Ascending aorta (tissue), 2 donors: ENCODE results near the gene SNX10. TPM values are rescaled to one million over a fixed set of nuclear protein-coding genes. Genes with fewer than 3 reads are reported as not detected.

ENCODE experiments used
- DNase-seq, 2 donors: peaks; one replicate each; pipeline ENCODE4 v3.0.0-alpha.2; 2019; ENCODE audit warnings: low spot score in 2 of 2
- H3K27ac ChIP-seq, 2 donors: fragments of 200-600 bp; sonication (generic); one replicate each; pipeline ENCODE4 v1.5.1; 2016 to 2017; ENCODE audit warnings: mild to moderate bottlenecking in 1 of 2
- H3K27me3 ChIP-seq: fragments of 200-600 bp; sonication (generic); one replicate; pipeline ENCODE4 v1.5.1; 2017
- H3K36me3 ChIP-seq, 2 donors: fragments of 200-600 bp; sonication (generic); one replicate each; pipeline ENCODE4 v1.5.1; 2016
- H3K4me1 ChIP-seq, 2 donors: fragments of 200-600 bp; sonication (generic); one replicate each; pipeline ENCODE4 v1.5.1; 2016 to 2017; ENCODE audit warnings: mild to moderate bottlenecking in 1 of 2
- H3K4me3 ChIP-seq, 2 donors: fragments of 200-600 bp; sonication (generic); one replicate each; pipeline ENCODE4 v1.5.1; 2016 to 2017; ENCODE audit warnings: mild to moderate bottlenecking in 1 of 2
- H3K9me3 ChIP-seq, 2 donors: fragments of 200-600 bp; sonication (generic); one replicate each; pipeline ENCODE4 v1.5.1; 2016
- intact Hi-C: fragments of 100-400 bp; cut with DNase I; formaldehyde crosslinking; loops from one replicate; pipeline ENCODE4 v1.15.1; 2023
- total RNA-seq: library from RNA; depleted of rRNA; stranded (reverse); fragments of >200 nt; gene quantifications from one replicate; pipeline ENCODE4 v1.1.0, GENCODE V29; 2016
- TF ChIP-seq, protein P1 (sequence below), 3 experiments: fragments of 200-600 bp in 2 of 3; fragments of 450-650 bp in 1 of 3; sonication (generic) in 2 of 3; IDR thresholded peaks; one replicate each; pipeline ENCODE4 v1.5.1; 2016 to 2019; ENCODE audit warnings: antibody characterized with exemption in 3 of 3, mild to moderate bottlenecking in 1 of 3, moderate library complexity in 1 of 3

The SNX10 gene
- total RNA-seq, 1 donor from 2014 or later = 3.5 TPM

- intact Hi-C loops = no loop called here
- Histone ChIP-seq H3K36me3 (no peaks in the 10 kb centered on the region), H3K27ac (no peak overlapping the region), H3K4me1 (no peaks in the 10 kb centered on the region), H3K9me3 (no peaks in the 10 kb centered on the region), H3K27me3 (no peaks in the 10 kb centered on the region), H3K4me3 (no peak overlapping the region)
- DNase-seq = no peak
- TF ChIP-seq, protein P1, sequence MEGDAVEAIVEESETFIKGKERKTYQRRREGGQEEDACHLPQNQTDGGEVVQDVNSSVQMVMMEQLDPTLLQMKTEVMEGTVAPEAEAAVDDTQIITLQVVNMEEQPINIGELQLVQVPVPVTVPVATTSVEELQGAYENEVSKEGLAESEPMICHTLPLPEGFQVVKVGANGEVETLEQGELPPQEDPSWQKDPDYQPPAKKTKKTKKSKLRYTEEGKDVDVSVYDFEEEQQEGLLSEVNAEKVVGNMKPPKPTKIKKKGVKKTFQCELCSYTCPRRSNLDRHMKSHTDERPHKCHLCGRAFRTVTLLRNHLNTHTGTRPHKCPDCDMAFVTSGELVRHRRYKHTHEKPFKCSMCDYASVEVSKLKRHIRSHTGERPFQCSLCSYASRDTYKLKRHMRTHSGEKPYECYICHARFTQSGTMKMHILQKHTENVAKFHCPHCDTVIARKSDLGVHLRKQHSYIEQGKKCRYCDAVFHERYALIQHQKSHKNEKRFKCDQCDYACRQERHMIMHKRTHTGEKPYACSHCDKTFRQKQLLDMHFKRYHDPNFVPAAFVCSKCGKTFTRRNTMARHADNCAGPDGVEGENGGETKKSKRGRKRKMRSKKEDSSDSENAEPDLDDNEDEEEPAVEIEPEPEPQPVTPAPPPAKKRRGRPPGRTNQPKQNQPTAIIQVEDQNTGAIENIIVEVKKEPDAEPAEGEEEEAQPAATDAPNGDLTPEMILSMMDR (IDR thresholded peaks at IDR 0.05) = no peak
Measured at GRCh38 chr7:26420422-26421019, 128.9 kb downstream of the SNX10 start.

GRCh38 chr7:26422761-26423160 lies 131.1 kb downstream of the SNX10 start:
- TF ChIP-seq, protein P1 (IDR thresholded peaks at IDR 0.05) = no peak
- Histone ChIP-seq H3K27me3 (no peaks in the 10 kb centered on the region), H3K9me3 (no peaks in the 10 kb centered on the region), H3K27ac (no peak overlapping the region), H3K4me3 (no peak overlapping the region), H3K36me3 (no peaks in the 10 kb centered on the region), H3K4me1 (no peaks in the 10 kb centered on the region)
- DNase-seq = no peak
- intact Hi-C loops = no loop called here

- Histone ChIP-seq H3K9me3 (no peaks in the 10 kb centered on the region), H3K27me3 (no peaks in the 10 kb centered on the region)
- intact Hi-C loops = no loop called here
Measured at GRCh38 chr7:26423436-26423835, 131.8 kb downstream of the SNX10 start.

More at GRCh38 chr7:26423436-26423835, 131.8 kb downstream of the SNX10 start:
- H3K4me1 ChIP-seq = no peaks in the 10 kb centered on the region
- TF ChIP-seq, protein P1 (IDR thresholded peaks at IDR 0.05) = no peak
- no peaks in the 10 kb centered on the region for H3K36me3 ChIP-seq
- no peak overlapping the region for H3K4me3 ChIP-seq
- no peak for DNase-seq
- no peak overlapping the region for H3K27ac ChIP-seq

Other genes starting within 250 kb of the SNX10 start
- 10.0 TPM for gene NFE2L3, start 139.7 kb upstream of the SNX10 start, total RNA-seq
- 57.0 TPM for gene HNRNPA2B1, start 91.1 kb upstream of the SNX10 start, total RNA-seq
- 32.1 TPM for gene CBX3, start 90.1 kb upstream of the SNX10 start, total RNA-seq